Lower leg skin (tissue), 4 donors: ENCODE data around the gene YY2. TPM values are rescaled to one million over a fixed set of nuclear protein-coding genes. Genes with fewer than 3 reads are reported as not detected.
"Not testable (repeated sequence)": the region's sequence is repeated elsewhere in the genome, so short reads cannot be mapped to it uniquely, and the experiment has no call there.

Source experiments
- DNase-seq, 2 donors: peaks; one replicate each; pipeline ENCODE4 v3.0.0-alpha.2; 2019; ENCODE audit warnings: low spot score in 2 of 2
- H3K4me3 ChIP-seq: fragments of 200-600 bp; sonication (generic); 2 replicates; pipeline ENCODE4 v1.5.1; 2017; ENCODE audit warnings: mild to moderate bottlenecking, low read depth; ENCODE audit not compliant: poor library complexity, severe bottlenecking
- POLR2A ChIP-seq, 2 donors: fragments of 450-650 bp; IDR thresholded peaks; one replicate each; pipeline ENCODE4 v1.6.1; 2016 to 2017; ENCODE audit warnings: antibody characterized with exemption in 2 of 2, mild to moderate bottlenecking in 1 of 2, moderate library complexity in 1 of 2
- WGBS, 2 donors: methylation state at CpG; one replicate each; pipeline ENCODE4 v1.1.5; 2018; 5-methylcytosine and 5-hydroxymethylcytosine counted together
- intact Hi-C: fragments of 100-400 bp; cut with DNase I; formaldehyde crosslinking; loops from one replicate; pipeline ENCODE4 v1.15.0; 2023; ENCODE audit warnings: low total_unique reads
- total RNA-seq, 4 donors: library from RNA; depleted of rRNA; stranded (reverse); fragments of >200 nt; gene quantifications; one replicate each; pipeline ENCODE4 v1.1.0, GENCODE V29; 2016
- TF ChIP-seq, protein P1 (sequence below), 3 donors: fragments of 450-650 bp; IDR thresholded peaks; one replicate each; pipeline ENCODE4 v1.5.1; 2016; ENCODE audit warnings: antibody characterized with exemption in 3 of 3, mild to moderate bottlenecking in 3 of 3, moderate library complexity in 2 of 3

The YY2 gene
- total RNA-seq, 4 donors from 2014 or later, result 0.42 to 2.6 (median 1.7) TPM

DNA sequence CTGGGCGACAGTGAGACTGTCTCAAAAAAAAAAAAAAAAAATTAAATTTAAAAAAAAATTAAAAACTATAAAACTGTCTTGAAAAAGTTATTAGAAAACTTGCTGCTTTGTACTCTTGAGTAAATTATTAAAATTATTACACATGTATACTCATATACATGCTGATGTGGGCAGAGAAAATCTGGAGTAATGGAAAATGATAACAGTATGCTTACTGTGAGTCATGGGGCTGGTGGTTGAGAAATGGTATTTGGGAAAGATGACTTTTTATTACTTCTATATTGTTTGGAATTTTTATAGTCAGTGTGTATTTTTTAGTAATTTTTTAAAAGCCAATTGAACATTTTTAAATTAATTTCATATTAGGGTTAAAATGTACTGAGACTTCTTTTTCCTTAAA is 7.5 kb downstream of the YY2 start:
- TF ChIP-seq POLR2A (IDR thresholded peaks at IDR 0.05), result no peak
- TF ChIP-seq, protein P1, sequence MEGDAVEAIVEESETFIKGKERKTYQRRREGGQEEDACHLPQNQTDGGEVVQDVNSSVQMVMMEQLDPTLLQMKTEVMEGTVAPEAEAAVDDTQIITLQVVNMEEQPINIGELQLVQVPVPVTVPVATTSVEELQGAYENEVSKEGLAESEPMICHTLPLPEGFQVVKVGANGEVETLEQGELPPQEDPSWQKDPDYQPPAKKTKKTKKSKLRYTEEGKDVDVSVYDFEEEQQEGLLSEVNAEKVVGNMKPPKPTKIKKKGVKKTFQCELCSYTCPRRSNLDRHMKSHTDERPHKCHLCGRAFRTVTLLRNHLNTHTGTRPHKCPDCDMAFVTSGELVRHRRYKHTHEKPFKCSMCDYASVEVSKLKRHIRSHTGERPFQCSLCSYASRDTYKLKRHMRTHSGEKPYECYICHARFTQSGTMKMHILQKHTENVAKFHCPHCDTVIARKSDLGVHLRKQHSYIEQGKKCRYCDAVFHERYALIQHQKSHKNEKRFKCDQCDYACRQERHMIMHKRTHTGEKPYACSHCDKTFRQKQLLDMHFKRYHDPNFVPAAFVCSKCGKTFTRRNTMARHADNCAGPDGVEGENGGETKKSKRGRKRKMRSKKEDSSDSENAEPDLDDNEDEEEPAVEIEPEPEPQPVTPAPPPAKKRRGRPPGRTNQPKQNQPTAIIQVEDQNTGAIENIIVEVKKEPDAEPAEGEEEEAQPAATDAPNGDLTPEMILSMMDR (IDR thresholded peaks at IDR 0.05), result no peak
- intact Hi-C loops, result no loop called here
- DNase-seq, result no peak
- H3K4me3 ChIP-seq, result no peak overlapping the region
- WGBS, 2 donors, result 95 to 100% methylated on average over 1 of the region's 1 CpG

DNA sequence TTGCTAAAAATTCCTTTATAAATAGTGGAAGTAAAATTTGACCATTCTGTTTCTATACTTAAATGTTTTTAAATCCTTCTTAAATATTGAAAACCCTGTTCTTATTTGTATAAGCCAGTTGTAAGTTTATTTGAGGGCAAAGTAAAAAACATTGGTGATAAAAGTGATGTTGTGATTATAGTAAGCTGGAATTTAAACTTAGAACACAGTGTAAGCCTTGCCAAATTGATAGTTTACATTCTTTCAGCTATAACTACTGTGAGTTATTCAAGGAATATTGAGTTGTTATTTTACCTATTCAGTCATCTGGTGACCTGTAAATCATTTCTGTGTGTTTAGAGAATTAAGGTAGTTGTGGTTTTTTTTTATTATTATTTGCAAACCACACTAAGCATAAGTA is 9.6 kb downstream of the YY2 start:
- TF ChIP-seq POLR2A (IDR thresholded peaks at IDR 0.05), result no peak
- intact Hi-C loops, result no loop called here
- DNase-seq, result no peak
- no peak overlapping the region for H3K4me3 ChIP-seq

GRCh38 chrX:21870494-21870893 is 14.7 kb downstream of the YY2 start:
- DNase-seq, result no peak
- WGBS, 2 donors, result 38 to 43% methylated on average over 1 of the region's 1 CpG
- no peak overlapping the region for H3K4me3 ChIP-seq
- TF ChIP-seq, protein P1 (IDR thresholded peaks at IDR 0.05), result no peak
- no peak for TF ChIP-seq POLR2A (IDR thresholded peaks at IDR 0.05)
- intact Hi-C loops, result no loop called here

DNA sequence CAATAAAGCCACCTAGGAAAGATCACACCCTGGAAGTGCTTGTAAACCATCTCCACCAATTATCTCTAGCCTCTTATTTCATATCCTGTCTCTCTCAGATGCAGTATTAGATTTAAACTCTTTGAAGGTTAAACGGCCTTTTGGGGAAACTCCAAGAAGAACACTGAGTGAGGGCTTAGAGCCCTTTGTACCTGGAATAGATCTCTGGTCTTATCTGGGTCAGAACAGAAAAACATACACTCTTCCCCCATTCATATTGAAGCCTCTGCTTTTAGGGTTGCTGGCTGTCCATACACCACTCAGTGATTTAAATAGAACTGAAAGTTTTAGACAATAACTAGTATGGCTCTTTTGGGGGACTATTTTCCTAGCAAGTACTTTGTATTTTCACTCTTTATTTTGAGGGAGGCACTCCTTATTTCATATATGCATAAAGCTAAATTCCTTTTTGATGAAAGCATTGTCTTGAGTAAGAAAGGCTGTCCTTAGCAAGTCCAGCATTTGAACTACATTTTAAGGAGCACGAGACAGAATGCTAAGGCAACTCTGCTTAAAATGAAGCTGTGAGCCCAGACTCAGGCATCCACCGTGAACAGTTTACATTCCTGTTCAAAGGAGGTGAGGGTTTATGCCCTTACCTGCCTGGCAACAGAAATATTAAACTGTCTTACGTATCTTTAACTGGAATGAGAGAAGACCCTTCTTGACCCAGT is 17.4 kb downstream of the YY2 start:
- no peak overlapping the region for H3K4me3 ChIP-seq
- WGBS, 2 donors, result 57 to 58% methylated on average over 4 of the region's 4 CpGs
- intact Hi-C loops, result no loop called here
- TF ChIP-seq, protein P1 (IDR thresholded peaks at IDR 0.05), result no peak
- TF ChIP-seq POLR2A (IDR thresholded peaks at IDR 0.05), result no peak
- DNase-seq, result no peak

DNA sequence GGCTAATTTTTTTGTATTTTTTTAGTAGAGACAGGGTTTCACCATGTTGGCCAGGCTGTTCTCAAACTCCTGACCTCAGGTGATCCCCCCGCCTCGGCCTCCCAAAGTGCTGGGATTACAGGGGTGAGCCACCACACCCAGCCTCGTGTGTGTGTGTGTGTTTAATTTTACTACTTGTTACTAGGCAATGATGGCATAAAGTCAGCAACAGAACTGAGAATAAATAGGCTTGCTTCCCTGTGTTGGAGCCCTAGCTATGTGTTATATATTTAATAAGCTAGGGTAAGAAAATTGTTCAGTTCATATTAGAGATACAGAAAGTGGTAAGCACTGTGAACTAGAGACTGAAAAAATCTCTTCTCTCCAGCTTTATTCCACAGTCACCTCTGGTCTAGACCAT is 18.4 kb downstream of the YY2 start:
- 69 to 77% methylated on average over 3 of the region's 3 CpGs for WGBS, 2 donors
- intact Hi-C loops, DNase-seq: not testable (repeated sequence)

DNA sequence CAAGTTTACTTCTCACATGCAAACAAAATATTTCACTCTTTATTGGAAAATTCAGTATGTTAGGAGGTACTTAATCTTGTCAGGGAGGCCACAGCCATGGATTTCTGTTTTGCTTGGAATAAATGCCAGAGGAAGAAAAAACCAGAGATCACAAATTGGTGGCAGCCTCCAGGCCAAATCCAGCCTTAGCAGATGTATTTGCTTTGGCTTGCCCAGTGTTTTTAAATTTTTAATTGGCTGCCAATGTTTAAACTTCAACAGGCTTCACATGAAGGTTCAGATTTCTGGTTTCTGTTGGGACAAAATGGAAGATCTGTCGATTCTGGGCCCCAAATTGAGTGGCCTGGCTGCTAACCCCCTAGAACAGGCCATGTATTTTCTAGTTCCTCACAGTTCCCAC is 19.2 kb downstream of the YY2 start:
- WGBS, 2 donors, result 27 to 56% methylated on average over 1 of the region's 1 CpG
- intact Hi-C loops, result no loop called here
- no peak overlapping the region for H3K4me3 ChIP-seq
- TF ChIP-seq, protein P1 (IDR thresholded peaks at IDR 0.05), result no peak
- no peak for DNase-seq

More for the DNA sequence above, 18.4 kb downstream of the YY2 start:
- H3K4me3 ChIP-seq, result not testable (repeated sequence)
